Measurements from ENCODE around the gene RUSC2.
"Not testable (repeated sequence)": the region's sequence is repeated elsewhere in the genome, so short reads cannot be mapped to it uniquely, and the experiment has no call there.

The RUSC2 gene

GRCh38 chr9:35521708-35522107 is 31.8 kb downstream of the RUSC2 start:
- DNase-seq (ENCODE audit: low read depth), result no peak

GRCh38 chr9:35522187-35522586 is 32.3 kb downstream of the RUSC2 start:
- no peak for DNase-seq (ENCODE audit: low read depth)

GRCh38 chr9:35522700-35523099 is 32.8 kb downstream of the RUSC2 start:
- DNase-seq (ENCODE audit: low read depth), result no peak

- not testable (repeated sequence) for DNase-seq (ENCODE audit: low read depth)
Observed at GRCh38 chr9:35523556-35523955, 33.6 kb downstream of the RUSC2 start.

- DNase-seq (ENCODE audit: low read depth), result no peak
Observed at GRCh38 chr9:35526087-35526801, 36.3 kb downstream of the RUSC2 start.

GRCh38 chr9:35529161-35529823 is 39.4 kb downstream of the RUSC2 start:
- DNase-seq (ENCODE audit: low read depth), result no peak

- DNase-seq (ENCODE audit: low read depth), result no peak
Observed at GRCh38 chr9:35533398-35533797, 43.5 kb downstream of the RUSC2 start.

- not testable (repeated sequence) for DNase-seq (ENCODE audit: low read depth)
Observed at GRCh38 chr9:35534921-35535320, 45.0 kb downstream of the RUSC2 start.

GRCh38 chr9:35537913-35538312 is 48.0 kb downstream of the RUSC2 start:
- no peak for DNase-seq (ENCODE audit: low read depth)

GRCh38 chr9:35538361-35539234 is 48.7 kb downstream of the RUSC2 start:
- DNase-seq (ENCODE audit: low read depth), result no peak

Data from activated T-helper 1 cell treated with Interleukin-2 at 50 U/mL for 16 hours (primary cell).